Prostate gland (tissue), 2 donors: ENCODE measurements around the gene NUTM1.
"Not testable (repeated sequence)": the region's sequence is repeated elsewhere in the genome, so short reads cannot be mapped to it uniquely, and the experiment has no call there.

ENCODE experiments used
- POLR2A ChIP-seq: fragments of 450-650 bp; IDR thresholded peaks from one replicate; pipeline ENCODE4 v1.6.1; 2016; ENCODE audit warnings: antibody characterized with exemption, mild to moderate bottlenecking
- TF ChIP-seq, protein P1 (sequence below), 4 experiments: fragments of 200-600 bp in 2 of 4; fragments of 450-650 bp in 2 of 4; sonication (generic) in 2 of 4; IDR thresholded peaks; 1 replicate in 3 of 4; 2 replicates in 1 of 4; pipeline ENCODE4 v1.5.1; 2016 to 2019; ENCODE audit warnings: antibody characterized with exemption in 4 of 4, mild to moderate bottlenecking in 2 of 4, moderate library complexity in 2 of 4

DNA sequence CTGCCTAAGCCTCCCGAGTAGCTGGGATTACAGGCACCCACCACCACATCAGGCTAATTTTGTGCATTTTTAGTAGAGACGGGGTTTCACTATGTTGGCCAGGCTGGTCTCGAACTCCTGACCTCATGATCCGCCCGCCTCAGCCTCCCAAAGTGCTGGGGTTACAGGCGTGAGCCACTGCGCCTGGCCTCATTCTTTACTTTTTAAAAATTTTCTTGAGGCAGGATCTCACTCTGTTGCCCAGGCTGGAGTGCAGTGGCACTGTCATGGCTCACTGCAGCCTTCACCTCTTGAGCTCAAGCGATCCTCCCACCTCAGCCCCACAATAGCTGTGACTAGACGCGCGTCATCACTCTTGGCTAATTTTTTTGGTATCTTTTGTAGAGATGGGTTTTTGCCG is 9.9 kb downstream of the NUTM1 start:
- TF ChIP-seq POLR2A: not testable (repeated sequence)
- TF ChIP-seq, protein P1, sequence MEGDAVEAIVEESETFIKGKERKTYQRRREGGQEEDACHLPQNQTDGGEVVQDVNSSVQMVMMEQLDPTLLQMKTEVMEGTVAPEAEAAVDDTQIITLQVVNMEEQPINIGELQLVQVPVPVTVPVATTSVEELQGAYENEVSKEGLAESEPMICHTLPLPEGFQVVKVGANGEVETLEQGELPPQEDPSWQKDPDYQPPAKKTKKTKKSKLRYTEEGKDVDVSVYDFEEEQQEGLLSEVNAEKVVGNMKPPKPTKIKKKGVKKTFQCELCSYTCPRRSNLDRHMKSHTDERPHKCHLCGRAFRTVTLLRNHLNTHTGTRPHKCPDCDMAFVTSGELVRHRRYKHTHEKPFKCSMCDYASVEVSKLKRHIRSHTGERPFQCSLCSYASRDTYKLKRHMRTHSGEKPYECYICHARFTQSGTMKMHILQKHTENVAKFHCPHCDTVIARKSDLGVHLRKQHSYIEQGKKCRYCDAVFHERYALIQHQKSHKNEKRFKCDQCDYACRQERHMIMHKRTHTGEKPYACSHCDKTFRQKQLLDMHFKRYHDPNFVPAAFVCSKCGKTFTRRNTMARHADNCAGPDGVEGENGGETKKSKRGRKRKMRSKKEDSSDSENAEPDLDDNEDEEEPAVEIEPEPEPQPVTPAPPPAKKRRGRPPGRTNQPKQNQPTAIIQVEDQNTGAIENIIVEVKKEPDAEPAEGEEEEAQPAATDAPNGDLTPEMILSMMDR (IDR thresholded peaks at IDR 0.05): not testable (repeated sequence)
